HEK293 (cell line): ENCODE measurements around the gene CAPN10.

Source experiments
- CTCF ChIA-PET: fragments of 350-600 bp; formaldehyde crosslinking; extraction: SDS; loops from one replicate; lab custom pipeline; 2021; ENCODE audit warnings: antibody characterized with exemption; lab: Yijun Ruan, JAX
- POLR2A ChIA-PET: fragments of 300-600 bp; formaldehyde crosslinking; extraction: SDS; loops from one replicate; lab custom pipeline; 2020; ENCODE audit warnings: antibody characterized with exemption, inconsistent platforms; lab: Yijun Ruan, JAX
- H3K27ac ChIP-seq: fragments of 200-500 bp; sonication (Bioruptor generic); 2 replicates; pipeline ENCODE4 v1.5.1; 2014; ENCODE audit warnings: low read depth, low read length, control low read depth, inconsistent platforms; ENCODE audit errors: extremely low read depth
- H3K36me3 ChIP-seq, 2 experiments: fragments of 200-500 bp in 1 of 2; sonication (Bioruptor generic) in 1 of 2; 1 replicate in 1 of 2; 2 replicates in 1 of 2; pipeline ENCODE4 v1.5.1; 2014 to 2017; ENCODE audit warnings: inconsistent platforms in 2 of 2, low read length in 2 of 2; ENCODE audit not compliant: control insufficient read depth in 2 of 2, insufficient read depth in 1 of 2
- H3K4me1 ChIP-seq: fragments of 200-500 bp; sonication (Bioruptor generic); 2 replicates; pipeline ENCODE4 v1.5.1; 2014; ENCODE audit warnings: mild to moderate bottlenecking, low read length, inconsistent platforms; ENCODE audit not compliant: control insufficient read depth, insufficient read depth
- H3K4me3 ChIP-seq: 2 replicates; pipeline ENCODE4 v1.5.1; 2011; ENCODE audit warnings: low read depth, mild to moderate bottlenecking, control low read depth, low read length, moderate library complexity
- H3K9me3 ChIP-seq: fragments of 200-500 bp; sonication (Bioruptor generic); 2 replicates; pipeline ENCODE4 v1.5.1; 2014; ENCODE audit warnings: low read depth, low read length, inconsistent platforms; ENCODE audit not compliant: control insufficient read depth, insufficient read depth
- BCL11A ChIP-seq: fragments of 450-650 bp; formaldehyde crosslinking; IDR thresholded peaks from 2 replicates; pipeline ENCODE4 v1.5.1; 2016; ENCODE audit warnings: low read depth, missing biosample characterization, missing genetic modification characterization
- EGR2 ChIP-seq: fragments of 450-650 bp; formaldehyde crosslinking; IDR thresholded peaks from 2 replicates; pipeline ENCODE4 v1.5.1; 2016; ENCODE audit warnings: low read depth, missing biosample characterization, missing genetic modification characterization
- MEIS1 ChIP-seq: sonication (generic); formaldehyde crosslinking; IDR thresholded peaks from 2 replicates; pipeline ENCODE4 v1.8.1; 2022; ENCODE audit warnings: missing genetic modification reagents, mild to moderate bottlenecking, borderline replicate concordance
- MZF1 ChIP-seq: fragments of 450-650 bp; formaldehyde crosslinking; IDR thresholded peaks from 2 replicates; pipeline ENCODE4 v1.5.1; 2017; ENCODE audit warnings: missing biosample characterization, missing genetic modification characterization, borderline replicate concordance
- PATZ1 ChIP-seq: fragments of 450-650 bp; formaldehyde crosslinking; IDR thresholded peaks from 2 replicates; pipeline ENCODE4 v1.5.1; 2016; ENCODE audit warnings: missing biosample characterization, missing genetic modification characterization
- TRIM28 ChIP-seq: IDR thresholded peaks from 2 replicates; pipeline ENCODE4 v1.6.1; 2011; ENCODE audit warnings: low read length, control low read depth, borderline replicate concordance
- ZBTB44 ChIP-seq: fragments of 450-650 bp; IDR thresholded peaks from 2 replicates; pipeline ENCODE4 v1.5.1; 2018; ENCODE audit warnings: missing biosample characterization, mild to moderate bottlenecking, missing genetic modification characterization
- ZBTB49 ChIP-seq: fragments of 450-650 bp; formaldehyde crosslinking; IDR thresholded peaks from 2 replicates; pipeline ENCODE4 v1.5.1; 2016; ENCODE audit warnings: missing biosample characterization, missing genetic modification characterization, low read depth
- ZNF132 ChIP-seq: fragments of 450-650 bp; formaldehyde crosslinking; IDR thresholded peaks from 2 replicates; pipeline ENCODE4 v1.5.1; 2017; ENCODE audit warnings: missing biosample characterization, missing genetic modification characterization, borderline replicate concordance
- ZNF148 ChIP-seq: fragments of 450-650 bp; formaldehyde crosslinking; IDR thresholded peaks from 2 replicates; pipeline ENCODE4 v1.5.0; 2017; ENCODE audit warnings: missing biosample characterization, missing genetic modification characterization, borderline replicate concordance
- ZNF16 ChIP-seq: fragments of 450-650 bp; formaldehyde crosslinking; IDR thresholded peaks from 2 replicates; pipeline ENCODE4 v1.5.1; 2016; ENCODE audit warnings: low read depth, missing biosample characterization, missing genetic modification characterization
- ZNF362 ChIP-seq: fragments of 450-650 bp; formaldehyde crosslinking; IDR thresholded peaks from 2 replicates; pipeline ENCODE4 v1.5.1; 2016; ENCODE audit warnings: missing biosample characterization, missing genetic modification characterization
- ZNF548 ChIP-seq: fragments of 450-650 bp; formaldehyde crosslinking; IDR thresholded peaks from 2 replicates; pipeline ENCODE4 v1.5.1; 2016; ENCODE audit warnings: missing biosample characterization, missing genetic modification characterization
- ZNF639 ChIP-seq: fragments of 450-650 bp; formaldehyde crosslinking; IDR thresholded peaks from 2 replicates; pipeline ENCODE4 v1.5.1; 2016; ENCODE audit warnings: missing biosample characterization, missing genetic modification characterization
- ZSCAN23 ChIP-seq: fragments of 450-650 bp; formaldehyde crosslinking; IDR thresholded peaks from 2 replicates; pipeline ENCODE4 v1.5.1; 2016; ENCODE audit warnings: missing biosample characterization, missing genetic modification characterization
- ZXDB ChIP-seq: fragments of 450-650 bp; formaldehyde crosslinking; IDR thresholded peaks from 2 replicates; pipeline ENCODE4 v1.5.1; 2016; ENCODE audit warnings: missing biosample characterization, missing genetic modification characterization

The CAPN10 gene

GRCh38 chr2:240627736-240628506 lies 41.4 kb downstream of the CAPN10 start:
- Histone ChIP-seq H3K4me3 (no peak overlapping the region), H3K4me1 (no peaks in the 10 kb centered on the region), H3K36me3 (no peaks in the 10 kb centered on the region), H3K27ac (no peak overlapping the region), H3K9me3 (no peaks in the 10 kb centered on the region)
- TF ChIP-seq ZNF132 (tag by site-specific recombination) (no peak), ZXDB (no peak), MZF1 (tag by site-specific recombination) (no peak), ZSCAN23 (no peak), TRIM28 (no peak), BCL11A (tag by site-specific recombination) (no peak), ZNF362 (tag by site-specific recombination) (no peak), ZBTB49 (tag by site-specific recombination) (no peak), EGR2 (tag by site-specific recombination) (no peak), MEIS1 (CRISPR knock-in tag) (no peak)
- ChIA-PET CTCF (interaction anchor here (0.6 kb wide), 1 partner anchor 16 kb away, joined by 3 read pairs; no protein-coding TSS in a partner anchor), POLR2A (no interaction called here)

- TF ChIP-seq PATZ1 (tag by site-specific recombination): no peak
- Histone ChIP-seq H3K27ac (no peak overlapping the region), H3K4me1 (no peaks in the 10 kb centered on the region), H3K36me3 (no peaks in the 10 kb centered on the region), H3K4me3 (no peak overlapping the region), H3K9me3 (no peaks in the 10 kb centered on the region)
- ChIA-PET CTCF (no interaction called here), POLR2A (no interaction called here)
These were observed 41.9 kb downstream of the CAPN10 start for GRCh38 chr2:240628507-240628807.

- TF ChIP-seq ZBTB44 (no peak), ZNF639 (tag by site-specific recombination) (no peak), ZNF16 (no peak), ZNF148 (tag by site-specific recombination) (no peak), ZNF548 (no peak)
- Histone ChIP-seq H3K9me3 (no peaks in the 10 kb centered on the region), H3K4me1 (no peaks in the 10 kb centered on the region), H3K4me3 (no peak overlapping the region), H3K27ac (no peak overlapping the region), H3K36me3 (no peaks in the 10 kb centered on the region)
- ChIA-PET POLR2A (interaction anchor here (0.8 kb wide), 1 partner anchor 15 kb away, joined by 4 read pairs; no protein-coding TSS in a partner anchor), CTCF (no interaction called here)
These were observed 42.5 kb downstream of the CAPN10 start for GRCh38 chr2:240628808-240629618.
